ENCODE data around the gene C17orf114.
A peak's percentile ranks its signal among the peaks of the same experiment; 100 is the strongest.

The C17orf114 gene

GRCh38 chr17:4790705-4791088 is 11.4 kb downstream of the C17orf114 start:
- DNase-seq (ENCODE audit: low spot score) = no peak
- peaks cover 8% of the 10 kb centered on the region for H3K4me1 Mint-ChIP-seq (ENCODE audit: unreplicated experiment)
- TF ChIP-seq CTCF (IDR thresholded peaks at IDR 0.05; ENCODE audit: unreplicated experiment) = no peak
- peak overlapping the region; percentile 55 for H3K27ac Mint-ChIP-seq (ENCODE audit: unreplicated experiment)
- no peaks in the 10 kb centered on the region for H3K9me3 Mint-ChIP-seq (ENCODE audit: unreplicated experiment)
- peak overlapping the region; percentile 88 for H3K4me3 Mint-ChIP-seq (ENCODE audit: unreplicated experiment)
- peaks cover 10% of the 10 kb centered on the region for H3K27me3 Mint-ChIP-seq (ENCODE audit: unreplicated experiment)
- peaks cover 3% of the 10 kb centered on the region for H3K36me3 Mint-ChIP-seq (ENCODE audit: low read depth, unreplicated experiment)

- peaks cover 10% of the 10 kb centered on the region for H3K27me3 Mint-ChIP-seq (ENCODE audit: unreplicated experiment)
- peak overlapping the region; percentile 88 for H3K4me3 Mint-ChIP-seq (ENCODE audit: unreplicated experiment)
- DNase-seq (ENCODE audit: low spot score) = peak; percentile 87
Observed at GRCh38 chr17:4789951-4790704, 12.0 kb downstream of the C17orf114 start.

GRCh38 chr17:4789701-4789950 is 12.5 kb downstream of the C17orf114 start:
- H3K27me3 Mint-ChIP-seq (ENCODE audit: unreplicated experiment) = peaks cover 10% of the 10 kb centered on the region
- no peak for TF ChIP-seq CTCF (IDR thresholded peaks at IDR 0.05; ENCODE audit: unreplicated experiment)
- DNase-seq (ENCODE audit: low spot score) = no peak
- H3K4me1 Mint-ChIP-seq (ENCODE audit: unreplicated experiment) = peaks cover 8% of the 10 kb centered on the region
- peak overlapping the region; percentile 84 for H3K4me3 Mint-ChIP-seq (ENCODE audit: unreplicated experiment)
- no peak overlapping the region for H3K27ac Mint-ChIP-seq (ENCODE audit: unreplicated experiment)
- peaks cover 3% of the 10 kb centered on the region for H3K36me3 Mint-ChIP-seq (ENCODE audit: low read depth, unreplicated experiment)
- no peaks in the 10 kb centered on the region for H3K9me3 Mint-ChIP-seq (ENCODE audit: unreplicated experiment)

More at GRCh38 chr17:4789951-4790704, 12.0 kb downstream of the C17orf114 start:
- H3K4me1 Mint-ChIP-seq (ENCODE audit: unreplicated experiment) = peaks cover 8% of the 10 kb centered on the region
- no peak overlapping the region for H3K27ac Mint-ChIP-seq (ENCODE audit: unreplicated experiment)
- H3K36me3 Mint-ChIP-seq (ENCODE audit: low read depth, unreplicated experiment) = peaks cover 3% of the 10 kb centered on the region
- H3K9me3 Mint-ChIP-seq (ENCODE audit: unreplicated experiment) = no peaks in the 10 kb centered on the region
- peak; percentile 69 for TF ChIP-seq CTCF (IDR thresholded peaks at IDR 0.05; ENCODE audit: unreplicated experiment)

- Mint-ChIP-seq H3K27ac (ENCODE audit: unreplicated experiment) (no peak within 1 kb of the TSS), H3K36me3 (ENCODE audit: low read depth, unreplicated experiment) (peaks cover 3% of the 10 kb centered on the region), H3K4me3 (ENCODE audit: unreplicated experiment) (peak within 1 kb of the TSS; percentile 84), H3K27me3 (ENCODE audit: unreplicated experiment) (peaks cover 9% of the 10 kb centered on the region), H3K9me3 (ENCODE audit: unreplicated experiment) (no peaks in the 10 kb centered on the region), H3K4me1 (ENCODE audit: unreplicated experiment) (peaks cover 8% of the 10 kb centered on the region)
- TF ChIP-seq CTCF (IDR thresholded peaks at IDR 0.05; ENCODE audit: unreplicated experiment) = no peak
- peak; percentile 21 for DNase-seq (ENCODE audit: low spot score)
Observed at GRCh38 chr17:4788807-4789700, 13.1 kb downstream of the C17orf114 start, which contains the start of gene GLTPD2. Gene GLTPD2 (plus strand): TSS chr17:4788964. CDS start chr17:4789012, 48 bp downstream.
